Measurements from ENCODE around the gene ACE2. TPM values are rescaled to one million over a fixed set of nuclear protein-coding genes. Genes with fewer than 3 reads are reported as not detected.

ACE2 gene
- total and polyA plus RNA-seq, 2 of the 8 experiments (the other 6 are each of a cell fraction or from before 2014, with no cell fraction given): 0.06 TPM; not detected in 1

DNA sequence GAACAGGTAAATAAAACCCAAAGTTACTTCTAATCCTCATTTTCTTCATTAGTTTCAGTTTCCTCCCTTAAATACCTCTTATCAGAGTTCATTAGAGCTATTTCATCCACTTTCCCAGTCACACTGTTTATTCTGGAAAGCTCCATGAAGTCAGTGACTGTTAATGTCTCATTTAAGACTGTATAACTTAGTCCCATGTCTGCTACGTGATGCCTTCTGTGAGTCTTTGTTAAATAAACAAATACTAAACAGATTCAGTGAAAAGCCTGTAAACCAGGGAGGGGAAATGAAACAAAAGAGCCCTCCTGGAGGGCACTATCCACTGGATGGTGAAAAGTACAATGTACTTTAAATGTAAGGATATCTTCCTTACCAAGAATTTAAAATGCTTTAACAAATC lies 24.7 kb downstream of the ACE2 start:
- H3K9ac ChIP-seq (replicated peaks in 1 of 4; ENCODE audit: extremely low read depth in 1 of 4, low read depth in 3 of 4, low read length in 3 of 4): no peak overlapping the region
- H2BK5ac ChIP-seq (ENCODE audit: low read depth, low read length): no peak overlapping the region
- CTCF ChIA-PET (ENCODE audit: partially characterized antibody): interaction anchor here (0.6 kb wide), 1 partner anchor 36 kb away, joined by 5 read pairs; no protein-coding TSS in a partner anchor
- no peaks in the 10 kb centered on the region for H3K36me3 ChIP-seq (ENCODE audit: control insufficient read depth in 2 of 4, insufficient read depth in 4 of 4, low read length in 3 of 4)
- H3K23me2 ChIP-seq (ENCODE audit: low read depth, low read length): no peaks in the 10 kb centered on the region
- no peaks in the 10 kb centered on the region for H3K79me2 ChIP-seq (ENCODE audit: control insufficient read depth in 1 of 2, insufficient read depth in 2 of 2, low read length in 2 of 2)
- no peak overlapping the region for H2BK12ac ChIP-seq (ENCODE audit: low read depth, low read length)
- FAIRE-seq (no peak), DNase-seq (ENCODE audit: low read depth in 1 of 2, low spot score in 2 of 2) (no peak)
- no peak overlapping the region for H4K91ac ChIP-seq (replicated peaks; ENCODE audit: insufficient read length, low read length)
- H2AK5ac ChIP-seq (ENCODE audit: low read depth, low read length): no peak overlapping the region
- no peaks in the 10 kb centered on the region for H4K20me1 ChIP-seq (replicated peaks in 1 of 2; ENCODE audit: control insufficient read depth in 1 of 2, insufficient read depth in 2 of 2, low read length in 2 of 2)
- H3K56ac ChIP-seq (replicated peaks; ENCODE audit: insufficient read length, low read depth, low read length): no peak overlapping the region
- H3K23ac ChIP-seq (ENCODE audit: insufficient read length): no peak overlapping the region
- H3K9me3 ChIP-seq (ENCODE audit: insufficient read depth in 2 of 2, low read depth in 1 of 2, low read length in 1 of 2): no peaks in the 10 kb centered on the region
- no peak overlapping the region for H4K5ac ChIP-seq (ENCODE audit: insufficient read length, low read depth, low read length)
- no peak overlapping the region for H2AFZ ChIP-seq (ENCODE audit: low read length)
- H2BK20ac ChIP-seq (ENCODE audit: low read length): no peak overlapping the region
- no peak overlapping the region for H3K27ac ChIP-seq (ENCODE audit: low read depth, low read length)
- no peak overlapping the region for H3K18ac ChIP-seq (ENCODE audit: extremely low read depth, low read length)
- H3K4me3 ChIP-seq (ENCODE audit: extremely low read depth in 1 of 4, insufficient read depth in 2 of 4, low read depth in 3 of 4, low read length in 4 of 4): no peak overlapping the region
- no peaks in the 10 kb centered on the region for H3K79me1 ChIP-seq (ENCODE audit: low read depth, low read length)
- TF ChIP-seq, protein P1, sequence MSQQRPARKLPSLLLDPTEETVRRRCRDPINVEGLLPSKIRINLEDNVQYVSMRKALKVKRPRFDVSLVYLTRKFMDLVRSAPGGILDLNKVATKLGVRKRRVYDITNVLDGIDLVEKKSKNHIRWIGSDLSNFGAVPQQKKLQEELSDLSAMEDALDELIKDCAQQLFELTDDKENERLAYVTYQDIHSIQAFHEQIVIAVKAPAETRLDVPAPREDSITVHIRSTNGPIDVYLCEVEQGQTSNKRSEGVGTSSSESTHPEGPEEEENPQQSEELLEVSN (IDR thresholded peaks at IDR 0.05): no peak
- no peak for TF ChIP-seq TBP (IDR thresholded peaks at IDR 0.05; ENCODE audit: low read depth, low read length)
- no peak for TF ChIP-seq EP300 (IDR thresholded peaks at IDR 0.05; ENCODE audit: borderline replicate concordance in 1 of 2, low read depth in 2 of 2, low read length in 2 of 2)
- TF ChIP-seq KDM4A (IDR thresholded peaks at IDR 0.05; ENCODE audit: low read depth, low read length, severe bottlenecking): no peak
- no peak for TF ChIP-seq TAF7 (optimal IDR thresholded peaks at IDR 0.05; ENCODE audit: borderline replicate concordance, low read depth, low read length)
- no peak for TF ChIP-seq SRF (IDR thresholded peaks at IDR 0.05; ENCODE audit: low read depth, low read length)
- TF ChIP-seq ASH2L (IDR thresholded peaks at IDR 0.05; ENCODE audit: low read length): no peak
- TF ChIP-seq SIN3A (conservative IDR thresholded peaks at IDR 0.05 in 1 of 2, IDR thresholded peaks at IDR 0.05 in 1 of 2; ENCODE audit: low read depth in 1 of 2, low read length in 2 of 2): no peak
- no peak for TF ChIP-seq BACH1 (IDR thresholded peaks at IDR 0.05; ENCODE audit: low read length)
- no peak for TF ChIP-seq GTF2F1 (IDR thresholded peaks at IDR 0.05; ENCODE audit: borderline replicate concordance, low read depth, low read length)
- POLR2A ChIA-PET (ENCODE audit: partially characterized antibody): no interaction called here
- no peaks in the 10 kb centered on the region for H3K27me3 ChIP-seq (replicated peaks in 1 of 4; ENCODE audit: control insufficient read depth in 3 of 4, extremely low read depth in 1 of 4, insufficient read depth in 3 of 4, low read length in 3 of 4)
- H3K4ac ChIP-seq (replicated peaks; ENCODE audit: insufficient read length, low read depth, low read length): no peak overlapping the region
- whole genome bisulfite sequencing, 2 experiments (ENCODE audit: extremely low coverage in 1 of 2, insufficient coverage in 1 of 2, insufficient read length in 1 of 2, insufficient replicate concordance in 2 of 2, low coverage in 1 of 2, low lambda C conversion rate in 2 of 2, missing lambda C conversion rate in 1 of 2): 26% methylated on average over 1 of the region's 1 CpG; no CpG with 5 or more reads in 1 of the 2 experiments
- no peak overlapping the region for H3K14ac ChIP-seq (ENCODE audit: insufficient read length)
- H4K8ac ChIP-seq (ENCODE audit: extremely low read depth, insufficient read depth, low read length): no peak overlapping the region
- H3K4me2 ChIP-seq (ENCODE audit: insufficient read depth in 1 of 2, low read depth in 2 of 2, low read length in 2 of 2): no peak overlapping the region
- peaks cover 0 to 2% (median 0%) of the 10 kb centered on the region in 4 experiments; a peak in 2 of 7 replicates for H3K4me1 ChIP-seq (replicated peaks in 1 of 4; ENCODE audit: control insufficient read depth in 3 of 4, insufficient read depth in 4 of 4, low read length in 3 of 4)
- H2BK120ac ChIP-seq (replicated peaks; ENCODE audit: low read depth, low read length): no peak overlapping the region
- no peak overlapping the region for H2BK15ac ChIP-seq (ENCODE audit: low read length)
